ENCODE data around the gene KHNYN.

The KHNYN gene

DNA sequence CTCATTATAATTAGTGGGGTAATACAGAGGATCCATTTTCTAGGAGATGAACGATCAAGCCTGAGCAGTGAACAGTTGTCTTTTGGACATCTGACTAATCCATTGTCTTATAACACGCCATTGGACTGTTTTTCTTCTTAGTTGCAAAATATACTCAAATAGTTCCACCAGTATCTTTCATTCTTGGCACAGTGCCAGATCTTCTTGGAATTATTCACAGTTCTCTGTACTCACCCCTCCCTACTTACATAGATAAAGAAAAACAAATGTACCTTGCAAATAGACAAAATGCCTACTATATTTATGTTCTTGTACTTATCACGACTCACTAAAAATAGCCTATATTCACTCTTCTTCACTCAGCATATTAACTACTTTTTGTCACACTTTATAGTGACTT is 4.0 kb upstream of the KHNYN start:
- no peak for DNase-seq

GRCh38 chr14:24426150-24426911 is 3.4 kb upstream of the KHNYN start:
- DNase-seq = no peak

- no peak for DNase-seq
Measured at GRCh38 chr14:24426912-24427536, 2.7 kb upstream of the KHNYN start.

DNA sequence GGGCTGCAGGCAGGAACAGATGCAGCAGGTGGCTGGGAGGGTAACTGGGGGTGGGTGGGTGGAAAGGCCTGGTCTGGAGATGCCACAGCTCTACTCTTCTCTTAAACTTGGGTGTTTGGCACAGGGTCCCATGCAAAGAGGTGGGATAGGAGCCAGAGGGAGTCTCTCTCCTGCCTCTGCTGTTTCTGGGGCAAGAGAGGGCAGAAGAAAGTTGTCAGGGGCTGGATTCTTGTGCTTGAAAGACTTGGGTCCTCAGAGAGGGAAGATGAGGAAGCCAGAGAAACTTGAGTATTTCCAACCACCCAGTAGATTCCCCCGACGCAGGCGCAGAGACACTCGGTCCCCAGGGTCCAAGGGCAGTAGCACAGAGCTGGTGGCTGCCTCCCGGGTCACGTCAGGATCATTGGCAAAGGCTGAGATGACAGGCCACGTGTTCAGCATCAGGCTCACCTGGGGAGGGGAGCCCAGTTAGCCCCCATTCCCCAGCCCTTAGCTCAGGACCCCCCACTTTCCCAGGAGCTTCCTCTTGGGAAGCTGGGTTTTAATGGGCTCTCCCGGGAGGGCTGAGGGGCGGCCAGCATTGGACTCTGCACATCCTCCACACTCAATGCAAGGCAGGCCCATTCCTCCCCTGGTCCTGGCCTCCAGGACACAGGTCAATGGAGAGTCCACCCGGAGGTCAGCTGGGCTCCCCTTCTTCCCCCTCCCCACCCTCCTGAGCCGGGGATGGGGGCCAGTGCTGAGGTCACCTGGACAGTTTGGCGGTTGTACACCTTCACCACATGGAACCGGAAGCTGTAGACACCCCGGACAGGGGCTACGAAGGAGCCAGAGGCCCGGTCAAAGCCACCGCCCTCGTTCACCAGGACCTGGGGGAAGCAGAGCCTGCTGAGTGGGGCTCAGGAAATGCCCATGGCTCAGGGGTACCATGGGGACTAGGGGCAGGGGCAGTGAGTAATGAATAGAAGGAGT is 1.9 kb upstream of the KHNYN start:
- DNase-seq = no peak

- DNase-seq = no peak
Measured at GRCh38 chr14:24428628-24429394, 943 bp upstream of the KHNYN start.

DNA sequence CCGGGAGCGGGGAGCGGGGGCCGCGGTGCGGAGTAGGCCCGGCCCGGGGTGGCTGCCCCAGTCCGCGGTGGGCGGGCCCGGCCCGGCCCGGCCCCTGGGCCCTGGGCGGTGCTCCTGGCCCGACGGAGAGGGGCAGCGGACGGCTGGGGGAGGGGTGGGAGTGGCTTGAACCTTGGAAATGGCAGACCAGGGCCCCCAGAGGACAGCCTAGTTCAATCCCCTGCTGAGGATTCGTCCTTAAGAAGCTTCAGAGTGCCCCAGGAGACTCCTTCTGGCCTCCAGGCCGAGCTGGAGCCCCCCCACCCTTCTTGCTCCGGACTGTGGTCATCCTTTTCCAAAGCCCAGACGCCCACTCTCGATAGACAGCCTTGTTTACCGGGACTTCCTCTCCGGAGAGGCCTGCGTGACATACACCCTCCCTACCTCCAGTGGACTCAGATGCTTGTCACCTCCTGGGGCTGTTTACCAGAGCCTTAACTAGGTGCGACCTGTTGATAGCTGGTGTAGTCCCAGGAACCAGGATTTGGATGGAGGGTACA is 458 bp downstream of the KHNYN start:
- DNase-seq = no peak

DNA sequence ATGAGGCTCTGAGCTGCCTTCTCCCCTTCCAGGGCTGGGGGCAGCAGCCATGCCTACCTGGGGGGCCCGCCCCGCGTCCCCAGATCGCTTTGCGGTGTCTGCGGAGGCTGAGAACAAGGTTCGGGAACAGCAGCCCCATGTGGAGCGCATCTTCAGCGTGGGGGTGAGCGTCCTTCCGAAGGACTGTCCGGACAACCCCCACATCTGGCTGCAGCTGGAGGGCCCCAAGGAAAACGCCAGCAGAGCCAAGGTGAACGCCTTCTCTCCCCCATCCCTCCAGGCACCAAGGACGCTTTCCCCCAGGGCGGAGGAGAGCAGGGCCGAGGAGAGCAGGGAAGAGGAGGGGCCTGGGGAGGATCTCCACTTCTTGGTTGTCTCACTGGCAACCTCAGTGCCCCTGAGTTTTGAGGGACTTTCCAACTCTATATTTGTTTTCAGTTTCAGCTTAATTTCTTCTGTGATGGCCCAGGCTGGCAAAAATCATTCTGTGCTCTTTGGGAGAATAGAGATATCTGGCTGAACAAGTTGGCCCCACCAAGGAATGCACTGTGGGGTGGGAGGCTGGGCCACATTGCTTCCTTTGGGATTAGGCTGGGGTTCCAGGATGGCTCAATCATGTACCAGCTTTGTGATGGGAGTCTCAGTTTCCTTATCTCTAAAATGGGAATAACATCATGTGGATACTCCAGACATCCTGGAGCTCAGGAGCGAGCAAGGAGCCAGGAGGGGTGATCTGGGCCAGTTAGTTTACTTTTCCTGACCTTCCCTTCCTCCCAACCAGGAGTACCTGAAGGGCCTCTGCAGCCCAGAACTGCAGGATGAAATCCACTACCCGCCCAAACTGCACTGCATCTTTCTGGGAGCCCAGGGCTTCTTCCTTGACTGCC is 1.2 kb downstream of the KHNYN start:
- no peak for DNase-seq

- DNase-seq = peak; percentile 69 to 76
Measured at GRCh38 chr14:24431569-24432258, 2.0 kb downstream of the KHNYN start.

GRCh38 chr14:24432259-24433131 is 2.7 kb downstream of the KHNYN start:
- no peak for DNase-seq

DNA sequence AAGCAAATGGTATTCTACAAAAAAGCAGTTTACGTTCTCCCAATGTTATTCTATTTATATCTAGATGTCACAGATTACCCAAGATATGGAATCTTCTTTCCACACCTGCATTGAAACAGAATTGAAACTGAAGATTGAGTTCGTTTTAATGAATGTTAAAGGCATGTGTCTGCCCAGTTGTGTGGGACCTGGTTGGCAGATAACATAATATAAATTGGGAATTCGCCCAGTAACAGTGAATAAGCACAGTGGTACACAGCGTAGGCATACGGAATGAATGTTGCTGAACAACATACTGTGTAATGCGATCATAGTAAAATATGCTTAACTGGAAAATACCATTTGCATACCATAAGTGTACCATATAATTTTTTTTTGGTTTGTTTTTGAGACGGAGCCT is 4.3 kb downstream of the KHNYN start:
- DNase-seq = no peak

DNA sequence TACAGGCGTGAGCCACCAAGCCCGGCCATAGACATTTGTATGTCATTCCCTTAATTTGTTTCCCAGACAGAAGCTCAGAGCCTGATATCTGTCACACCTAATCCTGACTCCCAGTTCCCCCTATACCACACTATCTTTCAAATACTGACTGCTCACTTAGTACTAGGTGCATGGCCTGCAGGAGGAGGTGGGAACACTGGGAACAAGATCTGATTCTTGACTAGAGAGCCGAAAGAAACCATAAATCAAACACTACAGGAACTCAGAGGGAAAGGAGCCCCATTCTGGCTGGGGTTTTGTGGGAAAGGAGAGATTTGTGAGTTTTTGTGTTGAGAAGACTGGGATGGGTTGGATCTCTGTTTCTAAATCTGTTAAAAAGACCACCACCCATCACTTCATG is 4.9 kb downstream of the KHNYN start:
- no peak for DNase-seq

GRCh38 chr14:24435192-24435810 is 5.5 kb downstream of the KHNYN start:
- DNase-seq = no peak

- no peak for DNase-seq
Measured at GRCh38 chr14:24435998-24436354, 6.2 kb downstream of the KHNYN start.

- peak in 1 of 2 experiments; percentile 54 for DNase-seq
Measured at GRCh38 chr14:24436355-24437019, 6.7 kb downstream of the KHNYN start.

- DNase-seq = no peak
Measured at GRCh38 chr14:24437020-24437735, 7.4 kb downstream of the KHNYN start.

- DNase-seq = no peak
Measured at GRCh38 chr14:24437736-24438067, 7.9 kb downstream of the KHNYN start.

DNA sequence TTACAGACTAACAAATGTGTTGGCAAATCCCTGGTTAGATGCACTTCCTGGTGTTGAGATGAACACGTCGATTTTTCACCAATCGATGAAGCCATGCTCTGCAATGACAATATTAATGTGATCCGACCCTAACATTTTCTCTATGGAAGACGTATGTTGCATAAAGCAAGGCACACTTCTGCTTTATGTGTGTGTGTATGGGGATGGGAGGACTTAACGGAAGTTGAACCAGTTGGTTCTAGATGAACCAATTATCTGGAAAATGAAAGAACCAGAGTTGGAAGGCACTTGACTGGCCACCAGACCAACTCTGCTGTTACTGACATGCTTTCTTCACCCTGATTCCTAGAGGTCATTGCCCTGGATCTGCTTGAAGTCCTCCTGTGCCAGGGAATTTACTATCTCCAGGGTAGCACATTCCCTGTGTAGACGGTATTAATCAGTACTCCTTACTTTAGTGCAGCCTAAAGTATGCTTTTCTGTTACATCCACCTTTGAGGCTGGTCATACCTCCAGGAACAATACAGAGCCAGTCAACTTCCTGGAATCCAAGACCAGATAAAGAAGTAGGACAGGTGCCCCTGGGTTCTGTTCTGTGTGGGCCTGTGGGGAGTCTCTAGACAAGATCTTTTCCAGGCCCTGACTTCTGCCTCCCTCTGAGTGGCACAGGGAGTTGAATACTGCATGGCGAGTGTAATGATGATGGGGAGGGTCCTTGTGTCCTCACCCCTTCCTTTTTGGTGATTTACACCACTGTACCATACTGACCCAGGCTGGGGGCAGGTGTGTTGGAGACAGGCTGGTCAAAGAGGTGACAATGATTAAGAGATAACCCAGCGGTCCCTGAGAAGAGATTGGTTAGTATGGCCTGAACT is 8.7 kb downstream of the KHNYN start:
- DNase-seq = no peak

All from NCI-H1930 (cell line).